ENCODE results near the gene YBEY.
"Not testable (repeated sequence)": the region's sequence is repeated elsewhere in the genome, so short reads cannot be mapped to it uniquely, and the experiment has no call there.

Gene YBEY

GRCh38 chr21:46285761-46286647 is at the start of gene YBEY:
YBEY (plus strand) TSS chr21:46286342; CDS start chr21:46286914, 572 bp downstream.
- peak; percentile 89 for DNase-seq

GRCh38 chr21:46237474-46237873 is 48.7 kb upstream of the YBEY start:
- no peak for DNase-seq

- DNase-seq, result no peak
These were observed 46.3 kb upstream of the YBEY start for GRCh38 chr21:46239817-46240325.

- not testable (repeated sequence) for DNase-seq
These were observed 44.6 kb upstream of the YBEY start for GRCh38 chr21:46241577-46241976.

GRCh38 chr21:46243325-46243724 is 42.8 kb upstream of the YBEY start:
- DNase-seq, result no peak

GRCh38 chr21:46243960-46244361 is 42.2 kb upstream of the YBEY start:
- no peak for DNase-seq

GRCh38 chr21:46244602-46245001 is 41.5 kb upstream of the YBEY start:
- DNase-seq, result no peak

GRCh38 chr21:46245213-46245915 is 40.8 kb upstream of the YBEY start:
- no peak for DNase-seq

- DNase-seq, result no peak
These were observed 39.8 kb upstream of the YBEY start for GRCh38 chr21:46246345-46246744.

- no peak for DNase-seq
These were observed 38.3 kb upstream of the YBEY start for GRCh38 chr21:46247699-46248421.

GRCh38 chr21:46248422-46248782 is 37.7 kb upstream of the YBEY start:
- DNase-seq, result no peak

- DNase-seq, result no peak
These were observed 37.3 kb upstream of the YBEY start for GRCh38 chr21:46248827-46249226.

- no peak for DNase-seq
These were observed 35.9 kb upstream of the YBEY start for GRCh38 chr21:46250146-46250725.

- DNase-seq, result no peak
These were observed 33.3 kb upstream of the YBEY start for GRCh38 chr21:46252840-46253239.

- peak; percentile 66 for DNase-seq
These were observed 32.5 kb upstream of the YBEY start for GRCh38 chr21:46253610-46254124.

GRCh38 chr21:46254208-46254975 is 31.8 kb upstream of the YBEY start:
- no peak for DNase-seq

- DNase-seq, result no peak
These were observed 31.0 kb upstream of the YBEY start for GRCh38 chr21:46255166-46255565.

GRCh38 chr21:46255758-46256337 is 30.3 kb upstream of the YBEY start:
- DNase-seq, result no peak

- no peak for DNase-seq
These were observed 29.6 kb upstream of the YBEY start for GRCh38 chr21:46256501-46256994.

GRCh38 chr21:46264046-46264689 is 22.0 kb upstream of the YBEY start:
- DNase-seq, result no peak

GRCh38 chr21:46264690-46265144 is 21.4 kb upstream of the YBEY start:
- DNase-seq, result no peak

All from stimulated activated CD4-positive, alpha-beta T cell treated with anti-CD3 and anti-CD28 coated beads, Interleukin-1b, Interleukin-23, amount 100 ng/mL, for 48 hours (primary cell).